ENCODE measurements around the gene BUB3.
"Not testable (repeated sequence)": the region's sequence is repeated elsewhere in the genome, so short reads cannot be mapped to it uniquely, and the experiment has no call there.

Gene BUB3

GRCh38 chr10:123175389-123176387 lies 21.5 kb downstream of the BUB3 start:
- FAIRE-seq (no peak), DNase-seq (ENCODE audit: insufficient read length, low spot score) (no peak)
- no peak for TF ChIP-seq CTCF (IDR thresholded peaks at IDR 0.05; ENCODE audit: insufficient read depth, missing control alignments)

GRCh38 chr10:123178390-123178789 lies 24.2 kb downstream of the BUB3 start:
- not testable (repeated sequence) for FAIRE-seq; DNase-seq (ENCODE audit: insufficient read length, low spot score)

GRCh38 chr10:123180101-123181090 lies 26.2 kb downstream of the BUB3 start:
- no peak for DNase-seq (ENCODE audit: insufficient read length, low spot score)
- no peak for TF ChIP-seq CTCF (IDR thresholded peaks at IDR 0.05; ENCODE audit: insufficient read depth, missing control alignments)
- FAIRE-seq = no peak

- no peak for TF ChIP-seq CTCF (IDR thresholded peaks at IDR 0.05; ENCODE audit: insufficient read depth, missing control alignments)
- no peak for DNase-seq (ENCODE audit: insufficient read length, low spot score)
- no peak for FAIRE-seq
Measured at GRCh38 chr10:123183724-123184123, 29.5 kb downstream of the BUB3 start.

- FAIRE-seq (no peak), DNase-seq (ENCODE audit: insufficient read length, low spot score) (no peak)
- TF ChIP-seq CTCF (IDR thresholded peaks at IDR 0.05; ENCODE audit: insufficient read depth, missing control alignments) = no peak
Measured at GRCh38 chr10:123187781-123188180, 33.6 kb downstream of the BUB3 start.

- no peak for DNase-seq (ENCODE audit: insufficient read length, low spot score)
- TF ChIP-seq CTCF (IDR thresholded peaks at IDR 0.05; ENCODE audit: insufficient read depth, missing control alignments) = no peak
- no peak for FAIRE-seq
Measured at GRCh38 chr10:123191886-123192285, 37.7 kb downstream of the BUB3 start.

GRCh38 chr10:123194056-123194455 lies 39.9 kb downstream of the BUB3 start:
- DNase-seq (ENCODE audit: insufficient read length, low spot score) (no peak), FAIRE-seq (no peak)
- TF ChIP-seq CTCF (IDR thresholded peaks at IDR 0.05; ENCODE audit: insufficient read depth, missing control alignments) = no peak

Data from D721Med (cell line).